Activated CD4-positive, alpha-beta T cell treated with anti-CD3 and anti-CD28 coated beads, Interleukin-2, amount 50 U/mL, for 16 hours (primary cell): ENCODE results near the gene SLC22A4.

Experiments
- DNase-seq: peaks from one replicate; pipeline ENCODE4 v3.0.0-alpha.2; 2020

Gene SLC22A4

GRCh38 chr5:132263548-132264261 lies 30.5 kb upstream of the SLC22A4 start:
- no peak for DNase-seq

GRCh38 chr5:132264546-132265335 lies 29.5 kb upstream of the SLC22A4 start:
- no peak for DNase-seq

GRCh38 chr5:132265336-132266030 lies 28.7 kb upstream of the SLC22A4 start:
- no peak for DNase-seq

GRCh38 chr5:132266031-132266835 lies 28.0 kb upstream of the SLC22A4 start:
- DNase-seq = no peak

- DNase-seq = no peak
These were observed 27.4 kb upstream of the SLC22A4 start for GRCh38 chr5:132266836-132267160.

- DNase-seq = no peak
These were observed 26.9 kb upstream of the SLC22A4 start for GRCh38 chr5:132267166-132267739.

- no peak for DNase-seq
These were observed 26.0 kb upstream of the SLC22A4 start for GRCh38 chr5:132267931-132268768.

- no peak for DNase-seq
These were observed 25.2 kb upstream of the SLC22A4 start for GRCh38 chr5:132268769-132269551.

GRCh38 chr5:132269635-132270334 lies 24.4 kb upstream of the SLC22A4 start:
- DNase-seq = no peak

GRCh38 chr5:132270335-132270665 lies 23.9 kb upstream of the SLC22A4 start:
- no peak for DNase-seq

GRCh38 chr5:132270706-132271105 lies 23.5 kb upstream of the SLC22A4 start:
- no peak for DNase-seq

GRCh38 chr5:132271251-132272246 lies 22.6 kb upstream of the SLC22A4 start:
- no peak for DNase-seq

- DNase-seq = peak; percentile 69
These were observed 21.6 kb upstream of the SLC22A4 start for GRCh38 chr5:132272311-132273210.

GRCh38 chr5:132273631-132274030 lies 20.6 kb upstream of the SLC22A4 start:
- DNase-seq = no peak

- no peak for DNase-seq
These were observed 20.0 kb upstream of the SLC22A4 start for GRCh38 chr5:132274050-132274792.

- no peak for DNase-seq
These were observed 18.6 kb upstream of the SLC22A4 start for GRCh38 chr5:132275367-132276220.
